ENCODE results near the gene PRKCB. TPM values are rescaled to one million over a fixed set of nuclear protein-coding genes. Genes with fewer than 3 reads are reported as not detected.
"Not testable (repeated sequence)": the region's sequence is repeated elsewhere in the genome, so short reads cannot be mapped to it uniquely, and the experiment has no call there.

Gene PRKCB
- total RNA-seq, 1 donor from 2014 or later, result 0.69 TPM

GRCh38 chr16:24011237-24011636 is 175.5 kb downstream of the PRKCB start:
- Mint-ChIP-seq H3K27ac (ENCODE audit: unreplicated experiment) (no peak overlapping the region), H3K9me3 (ENCODE audit: unreplicated experiment) (no peaks in the 10 kb centered on the region), H3K4me3 (ENCODE audit: unreplicated experiment) (no peak overlapping the region), H3K27me3 (ENCODE audit: unreplicated experiment) (no peaks in the 10 kb centered on the region), H3K36me3 (ENCODE audit: unreplicated experiment) (no peaks in the 10 kb centered on the region), H3K4me1 (ENCODE audit: low read depth, unreplicated experiment) (no peaks in the 10 kb centered on the region)
- no peak for DNase-seq
- TF ChIP-seq, protein P1, sequence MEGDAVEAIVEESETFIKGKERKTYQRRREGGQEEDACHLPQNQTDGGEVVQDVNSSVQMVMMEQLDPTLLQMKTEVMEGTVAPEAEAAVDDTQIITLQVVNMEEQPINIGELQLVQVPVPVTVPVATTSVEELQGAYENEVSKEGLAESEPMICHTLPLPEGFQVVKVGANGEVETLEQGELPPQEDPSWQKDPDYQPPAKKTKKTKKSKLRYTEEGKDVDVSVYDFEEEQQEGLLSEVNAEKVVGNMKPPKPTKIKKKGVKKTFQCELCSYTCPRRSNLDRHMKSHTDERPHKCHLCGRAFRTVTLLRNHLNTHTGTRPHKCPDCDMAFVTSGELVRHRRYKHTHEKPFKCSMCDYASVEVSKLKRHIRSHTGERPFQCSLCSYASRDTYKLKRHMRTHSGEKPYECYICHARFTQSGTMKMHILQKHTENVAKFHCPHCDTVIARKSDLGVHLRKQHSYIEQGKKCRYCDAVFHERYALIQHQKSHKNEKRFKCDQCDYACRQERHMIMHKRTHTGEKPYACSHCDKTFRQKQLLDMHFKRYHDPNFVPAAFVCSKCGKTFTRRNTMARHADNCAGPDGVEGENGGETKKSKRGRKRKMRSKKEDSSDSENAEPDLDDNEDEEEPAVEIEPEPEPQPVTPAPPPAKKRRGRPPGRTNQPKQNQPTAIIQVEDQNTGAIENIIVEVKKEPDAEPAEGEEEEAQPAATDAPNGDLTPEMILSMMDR (IDR thresholded peaks at IDR 0.05; ENCODE audit: partially characterized antibody, unreplicated experiment), result no peak

GRCh38 chr16:24013054-24013636 is 177.4 kb downstream of the PRKCB start:
- Mint-ChIP-seq H3K27me3 (ENCODE audit: unreplicated experiment) (no peaks in the 10 kb centered on the region), H3K4me1 (ENCODE audit: low read depth, unreplicated experiment) (no peaks in the 10 kb centered on the region), H3K4me3 (ENCODE audit: unreplicated experiment) (no peak overlapping the region), H3K9me3 (ENCODE audit: unreplicated experiment) (no peaks in the 10 kb centered on the region), H3K36me3 (ENCODE audit: unreplicated experiment) (no peaks in the 10 kb centered on the region), H3K27ac (ENCODE audit: unreplicated experiment) (no peak overlapping the region)
- DNase-seq, result no peak
- TF ChIP-seq, protein P1 (IDR thresholded peaks at IDR 0.05; ENCODE audit: partially characterized antibody, unreplicated experiment), result no peak

GRCh38 chr16:24013864-24014645 is 178.3 kb downstream of the PRKCB start:
- Mint-ChIP-seq H3K36me3 (ENCODE audit: unreplicated experiment) (no peaks in the 10 kb centered on the region), H3K4me3 (ENCODE audit: unreplicated experiment) (no peak overlapping the region), H3K27me3 (ENCODE audit: unreplicated experiment) (no peaks in the 10 kb centered on the region), H3K9me3 (ENCODE audit: unreplicated experiment) (no peaks in the 10 kb centered on the region), H3K27ac (ENCODE audit: unreplicated experiment) (no peak overlapping the region), H3K4me1 (ENCODE audit: low read depth, unreplicated experiment) (no peaks in the 10 kb centered on the region)
- TF ChIP-seq, protein P1 (IDR thresholded peaks at IDR 0.05; ENCODE audit: partially characterized antibody, unreplicated experiment), result no peak
- no peak for DNase-seq

GRCh38 chr16:24014955-24015354 is 179.2 kb downstream of the PRKCB start:
- not testable (repeated sequence) for H3K27ac Mint-ChIP-seq (ENCODE audit: unreplicated experiment); H3K4me1 Mint-ChIP-seq (ENCODE audit: low read depth, unreplicated experiment); H3K36me3 Mint-ChIP-seq (ENCODE audit: unreplicated experiment); H3K27me3 Mint-ChIP-seq (ENCODE audit: unreplicated experiment); H3K9me3 Mint-ChIP-seq (ENCODE audit: unreplicated experiment); DNase-seq; H3K4me3 Mint-ChIP-seq (ENCODE audit: unreplicated experiment)

- TF ChIP-seq, protein P1 (IDR thresholded peaks at IDR 0.05; ENCODE audit: partially characterized antibody, unreplicated experiment), result no peak
- Mint-ChIP-seq H3K4me3 (ENCODE audit: unreplicated experiment) (no peak overlapping the region), H3K36me3 (ENCODE audit: unreplicated experiment) (no peaks in the 10 kb centered on the region), H3K4me1 (ENCODE audit: low read depth, unreplicated experiment) (no peaks in the 10 kb centered on the region), H3K9me3 (ENCODE audit: unreplicated experiment) (no peaks in the 10 kb centered on the region), H3K27ac (ENCODE audit: unreplicated experiment) (no peak overlapping the region), H3K27me3 (ENCODE audit: unreplicated experiment) (no peaks in the 10 kb centered on the region)
- DNase-seq, result no peak
Measured at GRCh38 chr16:24015923-24016322, 180.1 kb downstream of the PRKCB start.
